ENCODE data around the gene REXO1. TPM values are rescaled to one million over a fixed set of nuclear protein-coding genes. Genes with fewer than 3 reads are reported as not detected.

Gene REXO1
- total RNA-seq, 1 experiment from 2014 or later, result 56.8 TPM

DNA sequence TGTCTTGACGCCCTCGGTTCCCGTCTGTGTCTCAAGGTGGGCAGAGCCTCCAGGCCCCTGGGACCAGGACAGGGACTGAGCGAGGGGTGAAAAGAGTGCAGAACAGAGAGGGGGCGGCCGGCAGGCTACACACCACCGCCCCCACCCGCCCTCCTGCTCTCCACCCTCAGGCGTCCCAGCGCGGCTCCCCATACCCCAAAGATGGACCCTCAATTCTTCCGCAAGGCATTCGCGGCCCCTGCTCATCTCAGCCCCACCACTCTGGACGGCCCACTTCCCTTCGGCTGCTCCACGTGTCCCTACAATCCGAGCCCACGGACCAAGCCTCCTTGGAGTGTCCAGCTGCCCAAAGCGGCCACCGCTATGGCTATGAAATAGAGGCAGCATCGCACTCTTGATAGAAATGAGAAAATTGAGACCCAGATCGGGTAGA is 13.3 kb upstream of the REXO1 start:
- peak overlapping the region in 1 of 3 experiments; percentile 74; a peak in 1 of 7 replicates for H3K27ac Mint-ChIP-seq
- no peak overlapping the region for H2BK120ac ChIP-seq (ENCODE audit: low read depth, low read length, poor library complexity, severe bottlenecking)
- H3K27me3 Mint-ChIP-seq (ENCODE audit: low read depth), result peaks cover 6% of the 10 kb centered on the region

More for the DNA sequence above, 13.3 kb upstream of the REXO1 start:
- Mint-ChIP-seq H3K4me1 (peaks cover 28 to 46% of the 10 kb centered on the region in 2 experiments), H3K36me3 (ENCODE audit: insufficient read depth in 1 of 3, low read depth in 3 of 3) (no peaks in the 10 kb centered on the region), H3K4me3 (peak overlapping the region; percentile 86 to 93), H3K9me3 (no peaks in the 10 kb centered on the region; a peak in 1 of 5 replicates)
- H2AK5ac ChIP-seq (ENCODE audit: insufficient read length, low read length), result no peak overlapping the region
- no peak overlapping the region for H4K8ac ChIP-seq (replicated peaks; ENCODE audit: insufficient read length, low read depth, low read length)
- H3K79me1 ChIP-seq (ENCODE audit: insufficient read depth, low read depth, low read length, poor library complexity, severe bottlenecking), result peaks cover 6% of the 10 kb centered on the region
- no peaks in the 10 kb centered on the region for H3K9me3 ChIP-seq (ENCODE audit: control insufficient read depth, low read depth, low read length)
- no peak overlapping the region for H4K91ac ChIP-seq (ENCODE audit: insufficient read length, low read depth, low read length)
- no peak for DNase-seq
- H2BK20ac ChIP-seq (ENCODE audit: low read depth, low read length, poor library complexity, severe bottlenecking), result no peak overlapping the region
- H3K27me3 ChIP-seq (ENCODE audit: insufficient read depth, low read length), result no peaks in the 10 kb centered on the region; the same call in 1 of the 2 replicates
- H2AFZ ChIP-seq (ENCODE audit: low read length), result no peak overlapping the region
- no peak overlapping the region for H4K5ac ChIP-seq (ENCODE audit: insufficient read length, low read depth, low read length)
- peaks cover 34% of the 10 kb centered on the region; the same call in 1 of the 2 replicates for H3K79me2 ChIP-seq (ENCODE audit: insufficient read depth, low read length)
- H2BK5ac ChIP-seq (ENCODE audit: insufficient read length, low read length), result no peak overlapping the region
- H2BK12ac ChIP-seq (ENCODE audit: insufficient read length, low read depth, low read length), result no peak overlapping the region
- no peak overlapping the region for H3K56ac ChIP-seq (ENCODE audit: insufficient read length, low read depth, low read length)
- peaks cover 3% of the 10 kb centered on the region for H4K20me1 ChIP-seq (ENCODE audit: control insufficient read depth, insufficient read depth, insufficient read length)
- H2BK15ac ChIP-seq (ENCODE audit: low read depth, low read length), result no peak overlapping the region
- no peak overlapping the region for H3K18ac ChIP-seq (ENCODE audit: insufficient read length, low read depth, low read length)
- no peak overlapping the region for H3K9ac ChIP-seq (ENCODE audit: extremely low read depth, insufficient read length, low read length)
- H3K23ac ChIP-seq (ENCODE audit: insufficient read length, low read depth, low read length), result no peak overlapping the region
- peaks cover 20% of the 10 kb centered on the region for H3K23me2 ChIP-seq (ENCODE audit: insufficient read length, low read depth, low read length, poor library complexity, severe bottlenecking)
- peak overlapping the region; percentile 84 for H3K4me2 ChIP-seq (ENCODE audit: insufficient read depth, insufficient read length, low read length)
- peaks cover 3% of the 10 kb centered on the region; the same call in 1 of the 2 replicates for H3K4me1 ChIP-seq (ENCODE audit: insufficient read depth, low read length)
- WGBS (ENCODE audit: extremely low coverage, insufficient read length, low lambda C conversion rate), result no CpG with 5 or more reads among the region's 23 CpGs
- H3K4ac ChIP-seq (ENCODE audit: low read depth, low read length), result no peak overlapping the region
- H3K14ac ChIP-seq (ENCODE audit: insufficient read depth, low read length), result no peak overlapping the region; the same call in 1 of the 2 replicates
- TF ChIP-seq, protein P1, sequence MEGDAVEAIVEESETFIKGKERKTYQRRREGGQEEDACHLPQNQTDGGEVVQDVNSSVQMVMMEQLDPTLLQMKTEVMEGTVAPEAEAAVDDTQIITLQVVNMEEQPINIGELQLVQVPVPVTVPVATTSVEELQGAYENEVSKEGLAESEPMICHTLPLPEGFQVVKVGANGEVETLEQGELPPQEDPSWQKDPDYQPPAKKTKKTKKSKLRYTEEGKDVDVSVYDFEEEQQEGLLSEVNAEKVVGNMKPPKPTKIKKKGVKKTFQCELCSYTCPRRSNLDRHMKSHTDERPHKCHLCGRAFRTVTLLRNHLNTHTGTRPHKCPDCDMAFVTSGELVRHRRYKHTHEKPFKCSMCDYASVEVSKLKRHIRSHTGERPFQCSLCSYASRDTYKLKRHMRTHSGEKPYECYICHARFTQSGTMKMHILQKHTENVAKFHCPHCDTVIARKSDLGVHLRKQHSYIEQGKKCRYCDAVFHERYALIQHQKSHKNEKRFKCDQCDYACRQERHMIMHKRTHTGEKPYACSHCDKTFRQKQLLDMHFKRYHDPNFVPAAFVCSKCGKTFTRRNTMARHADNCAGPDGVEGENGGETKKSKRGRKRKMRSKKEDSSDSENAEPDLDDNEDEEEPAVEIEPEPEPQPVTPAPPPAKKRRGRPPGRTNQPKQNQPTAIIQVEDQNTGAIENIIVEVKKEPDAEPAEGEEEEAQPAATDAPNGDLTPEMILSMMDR (conservative IDR thresholded peaks at IDR 0.05), result no peak
- H3T11ph ChIP-seq (ENCODE audit: low read length), result no peak overlapping the region
- no peak overlapping the region for H3K27ac ChIP-seq (ENCODE audit: insufficient read length, low read depth, low read length)
